A549 (cell line): Measurements from ENCODE around the gene TINAG. TPM values are rescaled to one million over a fixed set of nuclear protein-coding genes. Genes with fewer than 3 reads are reported as not detected.

Experiments used
- ATAC-seq, 2 experiments: fragments of 200-7000 bp in 1 of 2; fragments of >200 bp in 1 of 2; cut with Nextera tagmentation in 1 of 2; cut with Tn5 transposase in 1 of 2; 3 replicates each; pipeline versions ENCODE4 v1.8.0 to v1.9.1; 2018 to 2020; ENCODE audit warnings: mild to moderate bottlenecking in 1 of 2, moderate library complexity in 1 of 2
- CTCF ChIA-PET: fragments of 300-600 bp; sonication (Branson Sonifier 250); formaldehyde crosslinking; extraction: SDS; loops from one replicate; lab custom pipeline; 2021; ENCODE audit warnings: antibody characterized with exemption, inconsistent platforms; lab: Yijun Ruan, JAX
- POLR2A ChIA-PET: fragments of 350-600 bp; formaldehyde crosslinking; extraction: SDS; loops from one replicate; lab custom pipeline; 2021; ENCODE audit warnings: antibody characterized with exemption, inconsistent platforms; lab: Yijun Ruan, JAX
- DNase-seq, 2 experiments: peaks; one replicate each; pipeline versions ENCODE4 v3.0.0 to v3.0.0-alpha.2; 2011 to 2016; ENCODE audit warnings: low read depth in 1 of 2, low spot score in 1 of 2
- FAIRE-seq: peaks from 2 replicates; lab custom pipeline; 2011; peaks lifted over from hg19 to GRCh38; lab: Jason Lieb, UNC
- H3K27ac ChIP-seq, 2 experiments: fragments of >200 bp; sonication (Bioruptor Twin); formaldehyde crosslinking; 3 replicates each; pipeline ENCODE4 v1.5.1; 2016 to 2017
- H3K4me1 ChIP-seq: fragments of >200 bp; sonication (Bioruptor Twin); formaldehyde crosslinking; 3 replicates; pipeline ENCODE4 v1.6.1; 2016
- H3K4me2 ChIP-seq: fragments of >200 bp; sonication (Bioruptor Twin); formaldehyde crosslinking; 3 replicates; pipeline ENCODE4 v1.6.1; 2016
- H3K4me3 ChIP-seq: fragments of >200 bp; sonication (Bioruptor Twin); formaldehyde crosslinking; 3 replicates; pipeline ENCODE4 v1.5.1; 2016
- H3K9me3 ChIP-seq: fragments of >200 bp; sonication (Bioruptor Twin); formaldehyde crosslinking; 3 replicates; pipeline ENCODE4 v1.6.1; 2016
- CEBPB ChIP-seq, 2 experiments: fragments of >200 bp in 1 of 2; sonication (Bioruptor Twin) in 1 of 2; formaldehyde crosslinking in 1 of 2; IDR thresholded peaks; 2 replicates each; pipeline ENCODE4 v1.6.1; 2012 to 2016
- ESRRA ChIP-seq: fragments of 150-350 bp; IDR thresholded peaks from 2 replicates; pipeline ENCODE4 v1.6.1; 2014; ENCODE audit warnings: mild to moderate bottlenecking, low read length, borderline replicate concordance
- FOSL2 ChIP-seq, 2 experiments: fragments of 450-650 bp in 1 of 2; fragments of >200 bp in 1 of 2; sonication (Bioruptor Twin) in 1 of 2; formaldehyde crosslinking; IDR thresholded peaks; 2 replicates each; pipeline versions ENCODE4 v1.5.0 to v1.6.1; 2016 to 2020; ENCODE audit warnings: mild to moderate bottlenecking in 1 of 2, moderate library complexity in 1 of 2
- FOXS1 ChIP-seq: fragments of 250-450 bp; sonication (Bioruptor Pico); IDR thresholded peaks from 2 replicates; pipeline ENCODE4 v1.5.0; 2020; ENCODE audit warnings: mild to moderate bottlenecking, moderate library complexity
- HEYL ChIP-seq: fragments of 250-450 bp; sonication (Bioruptor Pico); IDR thresholded peaks from 2 replicates; pipeline ENCODE4 v1.8.0; 2021; ENCODE audit warnings: mild to moderate bottlenecking, moderate library complexity
- HOXB13 ChIP-seq: fragments of 250-450 bp; sonication (Bioruptor Pico); IDR thresholded peaks from 2 replicates; pipeline ENCODE4 v1.5.0; 2020; ENCODE audit warnings: low read depth, mild to moderate bottlenecking, moderate library complexity
- KDM5A ChIP-seq: fragments of 200-600 bp; sonication (generic); IDR thresholded peaks from 2 replicates; pipeline ENCODE4 v1.6.1; 2016; ENCODE audit warnings: antibody characterized with exemption, mild to moderate bottlenecking
- MAZ ChIP-seq: fragments of 150-350 bp; IDR thresholded peaks from 2 replicates; pipeline ENCODE4 v1.6.1; 2014; ENCODE audit warnings: antibody characterized with exemption, low read depth, low read length, borderline replicate concordance
- NFE2L2 ChIP-seq: fragments of 150-350 bp; conservative IDR thresholded peaks from 2 replicates; pipeline ENCODE4 v1.6.1; 2014; ENCODE audit warnings: low read length
- NPAS2 ChIP-seq: fragments of 250-450 bp; sonication (Bioruptor Pico); IDR thresholded peaks from 2 replicates; pipeline ENCODE4 v1.8.0; 2022; ENCODE audit warnings: mild to moderate bottlenecking, moderate library complexity, borderline replicate concordance
- NR3C1 ChIP-seq: fragments of >200 bp; sonication (Bioruptor Twin); formaldehyde crosslinking; IDR thresholded peaks from 3 replicates; pipeline ENCODE4 v1.6.1; 2017
- RAD21 ChIP-seq, 2 experiments: fragments of >200 bp in 1 of 2; sonication (Bioruptor Twin) in 1 of 2; formaldehyde crosslinking in 1 of 2; IDR thresholded peaks in 1 of 2; conservative IDR thresholded peaks in 1 of 2; 2 replicates in 1 of 2; 3 replicates in 1 of 2; pipeline ENCODE4 v1.6.1; 2012 to 2018; ENCODE audit warnings: inconsistent platforms in 1 of 2
- SMC3 ChIP-seq: fragments of >200 bp; sonication (Bioruptor Twin); formaldehyde crosslinking; IDR thresholded peaks from 3 replicates; pipeline ENCODE4 v1.6.1; 2018; ENCODE audit warnings: inconsistent platforms
- WGBS: methylation state at CpG from one replicate; pipeline ENCODE4 v1.1.6; 2017; ENCODE audit errors: missing lambda C conversion rate; 5-methylcytosine and 5-hydroxymethylcytosine counted together
- polyA plus RNA-seq, 4 experiments: library from polyadenylated mRNA; depleted of rRNA in 3 of 4; stranded (reverse); fragments of >200 nt; fragmentation: RNase III in 1 of 4; extraction: RNeasy Plus Mini Kit Qiagen cat#74134 plus additional on column Dnase treatment in 1 of 4; gene quantifications; 2 replicates in 3 of 4; 3 replicates in 1 of 4; pipeline ENCODE4 v1.2.3, GENCODE V29; 2011 to 2017
- TF ChIP-seq, protein P1 (sequence below): fragments of 150-350 bp; IDR thresholded peaks from 2 replicates; pipeline ENCODE4 v1.6.1; 2014; ENCODE audit warnings: low read depth, mild to moderate bottlenecking, low read length
- TF ChIP-seq, protein P2 (sequence below): fragments of >200 bp; sonication (Bioruptor Twin); formaldehyde crosslinking; IDR thresholded peaks from 3 replicates; pipeline ENCODE4 v1.5.1; 2016
- TF ChIP-seq, protein P3 (sequence below): fragments of >200 bp; sonication (Bioruptor Twin); formaldehyde crosslinking; IDR thresholded peaks from 2 replicates; pipeline ENCODE4 v1.6.1; 2016
- TF ChIP-seq, protein P4 (sequence below): fragments of 250-450 bp; sonication (Bioruptor Pico); IDR thresholded peaks from 2 replicates; pipeline ENCODE4 v1.5.0; 2020; ENCODE audit warnings: low read depth, mild to moderate bottlenecking, moderate library complexity

Gene TINAG
- polyA plus RNA-seq, 2 of the 4 experiments (the other 2 are of a cell fraction): 0.04 to 0.48 TPM

DNA sequence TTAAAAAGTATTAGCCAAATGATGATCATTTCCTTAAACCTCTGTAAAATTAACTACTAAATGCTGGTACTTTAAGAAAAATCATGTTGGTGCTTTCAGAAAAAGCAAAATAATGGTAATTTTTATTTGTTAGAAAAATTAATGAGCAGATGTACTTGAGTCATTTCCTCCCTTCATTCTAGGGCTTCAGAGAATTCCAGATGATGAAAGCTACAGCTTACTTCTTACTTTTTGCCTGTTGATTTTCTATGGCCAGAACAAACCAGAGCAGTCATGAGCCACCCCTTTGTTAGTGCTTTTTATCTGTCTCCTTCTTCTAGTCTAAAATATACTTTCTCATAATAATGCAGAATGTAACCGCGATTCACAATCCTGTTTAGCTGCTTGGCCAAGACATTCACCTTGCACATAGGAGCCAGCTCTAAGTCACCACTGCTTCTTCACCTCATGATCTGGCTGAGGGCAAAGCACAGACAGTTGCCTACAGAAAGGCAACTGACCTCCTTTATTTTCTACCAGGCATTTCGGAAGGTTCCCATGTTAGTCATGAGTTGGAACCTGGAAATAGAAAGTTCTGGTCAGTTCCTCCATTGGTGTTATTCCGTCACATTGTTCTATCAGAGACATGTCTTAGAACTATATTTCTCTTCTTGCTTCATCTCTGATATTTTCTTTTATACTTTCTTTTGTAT is 43.5 kb upstream of the TINAG start:
- H3K9me3 ChIP-seq: no peaks in the 10 kb centered on the region
- WGBS: 86% methylated on average over 4 of the region's 4 CpGs
- H3K4me1 ChIP-seq: no peaks in the 10 kb centered on the region
- CTCF ChIA-PET: interaction anchor here (1.0 to 2.4 kb wide), 2 partner anchors 279 to 286 kb away, joined by 3 to 8 read pairs; no protein-coding TSS in a partner anchor
- ATAC-seq (no peak), DNase-seq (no peak), FAIRE-seq (no peak)
- POLR2A ChIA-PET: no interaction called here
- TF ChIP-seq FOXS1 (CRISPR knock-in tag) (no peak), NPAS2 (CRISPR knock-in tag) (no peak), FOSL2 (IDR thresholded peaks at IDR 0.05) (no peak), FOSL2 (CRISPR knock-in tag; IDR thresholded peaks at IDR 0.05) (no peak), CEBPB (IDR thresholded peaks at IDR 0.05) (no peak)
- H3K27ac ChIP-seq: no peak overlapping the region
- no peak overlapping the region for H3K4me3 ChIP-seq
- no peak overlapping the region for H3K4me2 ChIP-seq

DNA sequence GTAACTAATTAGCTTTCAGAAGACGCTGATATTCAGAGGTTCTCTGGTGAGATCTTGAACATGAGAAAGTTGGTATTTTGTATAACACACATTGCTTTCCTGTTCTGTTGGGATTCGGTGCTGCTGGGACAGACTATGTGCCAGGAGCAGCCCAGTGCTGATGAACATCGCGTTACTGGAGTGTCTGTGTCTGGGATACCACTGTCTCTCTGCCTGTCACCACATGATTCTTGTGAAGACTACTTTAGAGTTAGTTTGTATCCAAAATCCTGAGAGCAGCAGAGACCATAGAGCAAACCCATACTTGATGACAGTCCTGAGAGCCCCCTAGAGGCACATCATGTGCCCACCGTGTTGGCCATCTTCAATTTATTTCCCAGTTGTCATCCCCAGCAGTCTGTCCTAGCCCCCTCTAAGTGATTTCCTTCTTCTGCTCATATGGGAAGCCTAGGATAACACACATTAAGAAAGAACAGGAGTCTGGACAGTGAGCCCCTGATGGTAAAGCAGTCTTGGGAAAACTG is 41.8 kb upstream of the TINAG start:
- ATAC-seq: no peak
- no peak for FAIRE-seq
- Histone ChIP-seq H3K27ac (no peak overlapping the region), H3K9me3 (no peaks in the 10 kb centered on the region), H3K4me2 (no peak overlapping the region), H3K4me3 (no peak overlapping the region), H3K4me1 (no peaks in the 10 kb centered on the region)
- CTCF ChIA-PET: interaction anchor here (4.6 kb wide), 1 partner anchor 279 kb away, joined by 26 read pairs; no protein-coding TSS in a partner anchor
- POLR2A ChIA-PET: no interaction called here
- no peak for TF ChIP-seq MAZ
- no peak for TF ChIP-seq NR3C1
- TF ChIP-seq, protein P1, sequence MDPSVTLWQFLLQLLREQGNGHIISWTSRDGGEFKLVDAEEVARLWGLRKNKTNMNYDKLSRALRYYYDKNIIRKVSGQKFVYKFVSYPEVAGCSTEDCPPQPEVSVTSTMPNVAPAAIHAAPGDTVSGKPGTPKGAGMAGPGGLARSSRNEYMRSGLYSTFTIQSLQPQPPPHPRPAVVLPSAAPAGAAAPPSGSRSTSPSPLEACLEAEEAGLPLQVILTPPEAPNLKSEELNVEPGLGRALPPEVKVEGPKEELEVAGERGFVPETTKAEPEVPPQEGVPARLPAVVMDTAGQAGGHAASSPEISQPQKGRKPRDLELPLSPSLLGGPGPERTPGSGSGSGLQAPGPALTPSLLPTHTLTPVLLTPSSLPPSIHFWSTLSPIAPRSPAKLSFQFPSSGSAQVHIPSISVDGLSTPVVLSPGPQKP: no peak
- no peak for TF ChIP-seq HOXB13
- TF ChIP-seq HEYL: no peak
- TF ChIP-seq NPAS2 (CRISPR knock-in tag): no peak
- no peak for TF ChIP-seq ESRRA
- TF ChIP-seq KDM5A: no peak
- DNase-seq: no peak
- 58% methylated on average over 5 of the region's 5 CpGs for WGBS

DNA sequence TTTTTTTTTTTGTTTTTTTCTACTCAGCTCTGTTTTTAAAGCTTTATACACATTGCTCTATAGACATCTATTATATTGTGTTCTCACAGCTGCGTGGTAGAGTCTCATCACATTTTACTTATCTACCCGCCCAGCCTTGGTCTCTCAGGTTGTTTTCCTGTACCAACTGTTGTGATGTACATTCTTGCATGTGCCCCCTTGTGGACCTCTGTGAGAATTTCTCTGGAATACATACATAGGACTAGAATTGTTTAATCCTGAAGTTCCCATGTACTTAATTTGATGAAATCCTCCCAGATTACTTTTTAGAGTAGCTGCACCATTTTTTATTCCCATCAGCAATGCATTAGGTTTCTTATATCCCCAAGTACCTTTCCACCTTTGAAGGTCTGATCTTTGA is 40.4 kb upstream of the TINAG start:
- H3K4me2 ChIP-seq: no peak overlapping the region
- no peak for TF ChIP-seq NFE2L2
- peak; percentile 30 to 37; a peak in 3 of 5 replicates for TF ChIP-seq RAD21 (conservative IDR thresholded peaks at IDR 0.05 in 1 of 2, IDR thresholded peaks at IDR 0.05 in 1 of 2)
- TF ChIP-seq, protein P2, sequence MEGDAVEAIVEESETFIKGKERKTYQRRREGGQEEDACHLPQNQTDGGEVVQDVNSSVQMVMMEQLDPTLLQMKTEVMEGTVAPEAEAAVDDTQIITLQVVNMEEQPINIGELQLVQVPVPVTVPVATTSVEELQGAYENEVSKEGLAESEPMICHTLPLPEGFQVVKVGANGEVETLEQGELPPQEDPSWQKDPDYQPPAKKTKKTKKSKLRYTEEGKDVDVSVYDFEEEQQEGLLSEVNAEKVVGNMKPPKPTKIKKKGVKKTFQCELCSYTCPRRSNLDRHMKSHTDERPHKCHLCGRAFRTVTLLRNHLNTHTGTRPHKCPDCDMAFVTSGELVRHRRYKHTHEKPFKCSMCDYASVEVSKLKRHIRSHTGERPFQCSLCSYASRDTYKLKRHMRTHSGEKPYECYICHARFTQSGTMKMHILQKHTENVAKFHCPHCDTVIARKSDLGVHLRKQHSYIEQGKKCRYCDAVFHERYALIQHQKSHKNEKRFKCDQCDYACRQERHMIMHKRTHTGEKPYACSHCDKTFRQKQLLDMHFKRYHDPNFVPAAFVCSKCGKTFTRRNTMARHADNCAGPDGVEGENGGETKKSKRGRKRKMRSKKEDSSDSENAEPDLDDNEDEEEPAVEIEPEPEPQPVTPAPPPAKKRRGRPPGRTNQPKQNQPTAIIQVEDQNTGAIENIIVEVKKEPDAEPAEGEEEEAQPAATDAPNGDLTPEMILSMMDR: peak; percentile 28; the same call in 1 of the 3 replicates
- TF ChIP-seq, protein P3, sequence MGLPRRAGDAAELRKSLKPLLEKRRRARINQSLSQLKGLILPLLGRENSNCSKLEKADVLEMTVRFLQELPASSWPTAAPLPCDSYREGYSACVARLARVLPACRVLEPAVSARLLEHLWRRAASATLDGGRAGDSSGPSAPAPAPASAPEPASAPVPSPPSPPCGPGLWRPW: no peak
- TF ChIP-seq, protein P4, sequence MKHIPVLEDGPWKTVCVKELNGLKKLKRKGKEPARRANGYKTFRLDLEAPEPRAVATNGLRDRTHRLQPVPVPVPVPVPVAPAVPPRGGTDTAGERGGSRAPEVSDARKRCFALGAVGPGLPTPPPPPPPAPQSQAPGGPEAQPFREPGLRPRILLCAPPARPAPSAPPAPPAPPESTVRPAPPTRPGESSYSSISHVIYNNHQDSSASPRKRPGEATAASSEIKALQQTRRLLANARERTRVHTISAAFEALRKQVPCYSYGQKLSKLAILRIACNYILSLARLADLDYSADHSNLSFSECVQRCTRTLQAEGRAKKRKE (CRISPR knock-in tag): no peak
- TF ChIP-seq SMC3: peak; percentile 54
- TF ChIP-seq, all 56 proteins: peak for 3
- WGBS: 13% methylated on average over 2 of the region's 2 CpGs
- DNase-seq (peak; percentile 3 to 61), FAIRE-seq (no peak), ATAC-seq (peak in 1 of 2 experiments; percentile 66; a peak in 2 of 6 replicates)
- Histone ChIP-seq H3K27ac (no peak overlapping the region), H3K4me3 (no peak overlapping the region), H3K4me1 (no peaks in the 10 kb centered on the region), H3K9me3 (no peaks in the 10 kb centered on the region)
- POLR2A ChIA-PET: no interaction called here
- CTCF ChIA-PET: interaction anchor here (0.6 to 4.6 kb wide), 4 partner anchors 11 to 285 kb away, joined by 3 to 26 read pairs (median 4); no protein-coding TSS in a partner anchor
